Measurements from ENCODE around the gene HFE.

DNA sequence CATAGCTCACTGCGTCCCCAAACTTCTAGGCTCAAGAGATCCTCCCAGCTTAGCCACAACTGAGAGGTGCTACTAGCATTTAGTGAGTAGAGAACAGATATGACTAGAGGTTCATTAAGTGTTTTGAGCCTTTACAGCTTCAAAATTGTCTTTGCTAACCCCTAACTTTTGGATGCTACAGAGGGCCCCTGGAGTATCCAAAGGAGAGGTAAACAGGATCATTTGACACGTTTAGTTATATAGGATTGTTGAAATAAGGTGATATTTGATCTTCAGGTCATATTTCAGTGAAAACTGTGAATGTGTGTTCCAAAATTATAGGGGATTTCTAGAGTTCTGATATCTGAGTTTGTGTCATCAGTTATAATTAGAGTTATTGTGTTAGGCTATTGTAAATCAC is 19.2 kb upstream of the HFE start:
- no peak for TF ChIP-seq EZH2 (IDR thresholded peaks at IDR 0.05; ENCODE audit: low read length, unreplicated experiment)
- no peak for TF ChIP-seq CTCF (conservative IDR thresholded peaks at IDR 0.05; ENCODE audit: low read depth, low read length)
- no peak for TF ChIP-seq EZH2phosphoT487 (IDR thresholded peaks at IDR 0.05; ENCODE audit: borderline replicate concordance, low read length)

Measured in PC-3 (cell line).